Suprapubic skin (tissue), 3 donors: ENCODE measurements around the gene B3GALNT2.

Source experiments
- CTCF ChIP-seq, 2 donors: fragments of 200-600 bp in 1 of 2; fragments of 450-650 bp in 1 of 2; sonication (generic) in 1 of 2; IDR thresholded peaks; one replicate each; pipeline ENCODE4 v1.5.1; 2016 to 2019; ENCODE audit warnings: antibody characterized with exemption in 2 of 2, mild to moderate bottlenecking in 1 of 2, moderate library complexity in 1 of 2
- POLR2A ChIP-seq, 2 donors: fragments of 450-650 bp; IDR thresholded peaks; one replicate each; pipeline ENCODE4 v1.6.1; 2017; ENCODE audit warnings: antibody characterized with exemption in 2 of 2, mild to moderate bottlenecking in 2 of 2, moderate library complexity in 2 of 2

- TF ChIP-seq CTCF (IDR thresholded peaks at IDR 0.05), result no peak
- TF ChIP-seq POLR2A (IDR thresholded peaks at IDR 0.05), result no peak
Observed at GRCh38 chr1:235491644-235492043, 12.6 kb downstream of the B3GALNT2 start.
